HCT116 (cell line): ENCODE data around the gene KIF7. TPM values are rescaled to one million over a fixed set of nuclear protein-coding genes. Genes with fewer than 3 reads are reported as not detected.

ENCODE experiments used
- ATAC-seq: fragments of 200-7000 bp; cut with Tn5 transposase; 2 replicates; pipeline ENCODE4 v1.9.1; 2020; ENCODE audit warnings: mild to moderate bottlenecking, moderate library complexity
- BruUV-seq: library from RNA; stranded (reverse); fragments of 400-500 nt; replicated peaks from 2 replicates; lab custom pipeline; 2021; lab: Mats Ljungman, UMichigan
- CTCF ChIA-PET: fragments of 300-600 bp; sonication (Branson Sonifier 250); formaldehyde crosslinking; loops from one replicate; lab custom pipeline; 2021; ENCODE audit warnings: antibody characterized with exemption; lab: Charles Lee
- POLR2A ChIA-PET: fragments of 300-600, 350-600 bp; sonication (Branson Sonifier 250); formaldehyde crosslinking; loops from one replicate; lab custom pipeline; 2021; ENCODE audit warnings: antibody characterized with exemption; lab: Charles Lee
- RAD21 ChIA-PET, 2 experiments: fragments of 300-600 bp; sonication (Branson Sonifier 250); formaldehyde crosslinking; loops; one replicate each; lab custom pipeline; 2023; ENCODE audit warnings: low total read pairs in 2 of 2; ENCODE audit not compliant: uncharacterized antibody in 2 of 2, unreplicated experiment in 2 of 2, low non-redundant PET in 1 of 2; lab: Charles Lee
- DNase-seq: peaks from one replicate; pipeline ENCODE4 v3.0.0-alpha.2; 2010; ENCODE audit warnings: low read depth, low spot score
- H2AFZ ChIP-seq: fragments of 200-600 bp; shearing (Covaris generic), sonication (generic); 2 replicates; pipeline ENCODE4 v1.6.1; 2017; ENCODE audit warnings: low read depth, mixed run types, mixed read lengths, antibody characterized with exemption, low read length; ENCODE audit not compliant: poor library complexity, severe bottlenecking
- H3K27ac ChIP-seq: 2 replicates; pipeline ENCODE4 v1.5.1; 2012; ENCODE audit warnings: low read depth, low read length
- H3K27me3 ChIP-seq: fragments of 200-600 bp; sonication (generic); 2 replicates; pipeline ENCODE4 v1.6.1; 2016; ENCODE audit warnings: mixed run types, low read length, mixed read lengths; ENCODE audit not compliant: insufficient read depth
- H3K36me3 ChIP-seq, 2 experiments: fragments of 200-500 bp in 1 of 2; fragments of 200-600 bp in 1 of 2; sonication (Bioruptor generic) in 1 of 2; sonication (generic) in 1 of 2; 2 replicates each; pipeline versions ENCODE4 v1.5.1 to v1.6.1; 2014 to 2016; ENCODE audit warnings: low read length in 2 of 2, inconsistent platforms in 1 of 2, mixed read lengths in 1 of 2, mixed run types in 1 of 2; ENCODE audit not compliant: insufficient read depth in 2 of 2, control insufficient read depth in 1 of 2
- H3K4me1 ChIP-seq, 2 experiments: fragments of 200-600 bp in 1 of 2; sonication (generic) in 1 of 2; 2 replicates each; pipeline versions ENCODE4 v1.5.1 to v1.6.1; 2012 to 2017; ENCODE audit warnings: low read length in 2 of 2, inconsistent platforms in 1 of 2, mild to moderate bottlenecking in 1 of 2, mixed read lengths in 1 of 2, mixed run types in 1 of 2, moderate library complexity in 1 of 2; ENCODE audit not compliant: insufficient read depth in 2 of 2, control insufficient read depth in 1 of 2
- H3K4me2 ChIP-seq: fragments of 200-600 bp; sonication (generic); 2 replicates; pipeline ENCODE4 v1.6.1; 2017; ENCODE audit warnings: mixed run types, low read length, mixed read lengths
- H3K4me3 ChIP-seq, 2 experiments: fragments of 200-600 bp in 1 of 2; sonication (generic) in 1 of 2; replicated peaks in 1 of 2; 2 replicates each; pipeline ENCODE4 v1.5.1; 2011 to 2016; ENCODE audit warnings: low read length in 2 of 2, control low read depth in 1 of 2, low read depth in 1 of 2, mild to moderate bottlenecking in 1 of 2, mixed read lengths in 1 of 2, mixed run types in 1 of 2
- H3K79me2 ChIP-seq: fragments of 200-600 bp; sonication (generic); 2 replicates; pipeline ENCODE4 v1.6.1; 2017; ENCODE audit warnings: mild to moderate bottlenecking, mixed run types, low read length, moderate library complexity, mixed read lengths; ENCODE audit not compliant: insufficient read depth
- H3K9ac ChIP-seq: fragments of 200-600 bp; sonication (generic); 2 replicates; pipeline ENCODE4 v1.6.1; 2016; ENCODE audit warnings: low read length, mixed read lengths
- H3K9me2 ChIP-seq: fragments of 200-600 bp; sonication (generic), shearing (Covaris generic); 2 replicates; pipeline ENCODE4 v1.6.1; 2017; ENCODE audit warnings: mixed run types, mild to moderate bottlenecking, moderate library complexity; ENCODE audit not compliant: insufficient read depth
- H3K9me3 ChIP-seq, 2 experiments: fragments of 200-500 bp in 1 of 2; fragments of 200-600 bp in 1 of 2; sonication (Bioruptor generic) in 1 of 2; sonication (generic) in 1 of 2; 2 replicates each; pipeline ENCODE4 v1.6.1; 2014 to 2017; ENCODE audit warnings: low read length in 2 of 2, mixed read lengths in 2 of 2, inconsistent platforms in 1 of 2, low read depth in 1 of 2, mild to moderate bottlenecking in 1 of 2, mixed run types in 1 of 2, moderate library complexity in 1 of 2; ENCODE audit not compliant: control insufficient read depth in 1 of 2, insufficient read depth in 1 of 2
- H4K20me1 ChIP-seq: fragments of 200-600 bp; sonication (generic), shearing (Covaris generic); 2 replicates; pipeline ENCODE4 v1.6.1; 2017; ENCODE audit warnings: mixed run types, mild to moderate bottlenecking, moderate library complexity; ENCODE audit not compliant: insufficient read depth
- CTCF ChIP-seq, 3 experiments: fragments of 200-600 bp in 1 of 3; sonication (generic) in 1 of 3; IDR thresholded peaks in 2 of 3; conservative IDR thresholded peaks in 1 of 3; 2 replicates each; pipeline ENCODE4 v1.5.1; 2012 to 2017; ENCODE audit warnings: low read depth in 2 of 3, low read length in 2 of 3, antibody characterized with exemption in 1 of 3, borderline replicate concordance in 1 of 3, control low read depth in 1 of 3, mild to moderate bottlenecking in 1 of 3, mixed read lengths in 1 of 3, mixed run types in 1 of 3, moderate library complexity in 1 of 3; ENCODE audit not compliant: insufficient read depth in 1 of 3
- EGR1 ChIP-seq: IDR thresholded peaks from 2 replicates; pipeline ENCODE4 v1.6.1; 2012; ENCODE audit warnings: low read depth
- ELF1 ChIP-seq: IDR thresholded peaks from 2 replicates; pipeline ENCODE4 v1.6.1; 2012; ENCODE audit warnings: low read depth, borderline replicate concordance
- EZH2 ChIP-seq: fragments of 200-600 bp; sonication (generic); IDR thresholded peaks from 2 replicates; pipeline ENCODE4 v1.6.1; 2017; ENCODE audit warnings: antibody characterized with exemption, mixed run types
- EZH2phosphoT487 ChIP-seq: fragments of 200-600 bp; IDR thresholded peaks from 2 replicates; pipeline ENCODE4 v1.6.1; 2018; ENCODE audit warnings: antibody characterized with exemption, borderline replicate concordance
- FOSL1 ChIP-seq: IDR thresholded peaks from 2 replicates; pipeline ENCODE4 v1.6.1; 2012; ENCODE audit warnings: low read depth
- JUND ChIP-seq: IDR thresholded peaks from 2 replicates; pipeline ENCODE4 v1.6.1; 2012
- POLR2AphosphoS5 ChIP-seq: IDR thresholded peaks from 2 replicates; pipeline ENCODE4 v1.6.1; 2011; ENCODE audit warnings: mild to moderate bottlenecking, low read depth, low read length, moderate library complexity
- SRF ChIP-seq: IDR thresholded peaks from 2 replicates; pipeline ENCODE4 v1.6.1; 2012; ENCODE audit warnings: low read depth
- TCF7L2 ChIP-seq: IDR thresholded peaks from 2 replicates; pipeline ENCODE4 v1.7.0; 2011; ENCODE audit warnings: borderline replicate concordance, inconsistent platforms; ENCODE audit not compliant: insufficient read depth, insufficient read length; ENCODE audit errors: extremely low read depth
- YY1 ChIP-seq: IDR thresholded peaks from 2 replicates; pipeline ENCODE4 v1.6.1; 2011; ENCODE audit warnings: low read length, low read depth, moderate library complexity, mild to moderate bottlenecking; ENCODE audit not compliant: insufficient replicate concordance; ENCODE audit errors: extremely low read depth
- ZBTB33 ChIP-seq: IDR thresholded peaks from 2 replicates; pipeline ENCODE4 v1.6.1; 2011; ENCODE audit warnings: mild to moderate bottlenecking, low read length, moderate library complexity; ENCODE audit not compliant: insufficient replicate concordance; ENCODE audit errors: extremely low read depth
- intact Hi-C: fragments of 100-400 bp; cut with micrococcal nuclease; formaldehyde crosslinking; loops from 2 replicates; pipeline ENCODE4 v1.10.0; 2022
- total RNA-seq: library from RNA; stranded (reverse); gene quantifications from one replicate; pipeline ENCODE4 v1.2.1, GENCODE V29; 2021; ENCODE audit not compliant: unreplicated experiment
- TF ChIP-seq, protein P1 (sequence below): IDR thresholded peaks from 2 replicates; pipeline ENCODE4 v1.6.1; 2012
- TF ChIP-seq, protein P2 (sequence below): IDR thresholded peaks from 2 replicates; pipeline ENCODE4 v1.6.1; 2012; ENCODE audit warnings: low read depth

The KIF7 gene
- total RNA-seq, 1 experiment from 2014 or later = 0.12 TPM

DNA sequence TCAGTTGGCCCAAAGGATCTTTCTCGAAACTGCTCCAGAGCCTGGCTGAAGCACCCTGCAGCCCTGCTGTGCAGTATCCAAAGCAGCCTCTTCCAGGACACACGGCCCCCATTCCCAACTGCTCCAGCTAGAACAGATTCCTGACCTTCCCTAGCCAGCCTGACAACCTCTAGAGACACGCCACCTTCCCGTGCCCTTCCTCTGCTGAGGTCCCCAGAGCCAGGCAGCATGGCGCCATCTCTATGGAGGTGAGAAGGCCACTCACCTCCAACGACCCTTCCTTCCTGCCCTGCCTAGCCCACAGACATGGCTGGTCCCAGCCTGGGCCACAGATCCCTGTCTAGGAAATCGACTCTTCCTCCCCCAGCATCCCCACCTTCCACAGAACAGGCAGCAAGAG is 3.1 kb downstream of the KIF7 start:
- no peaks in the 10 kb centered on the region for H3K27me3 ChIP-seq
- no peaks in the 10 kb centered on the region for H3K9me3 ChIP-seq
- H3K27ac ChIP-seq = no peak overlapping the region
- intact Hi-C loops = no loop called here
- H2AFZ ChIP-seq = no peak overlapping the region
- CTCF ChIA-PET = no interaction called here
- no peaks in the 10 kb centered on the region for H3K36me3 ChIP-seq
- TF ChIP-seq, protein P1, sequence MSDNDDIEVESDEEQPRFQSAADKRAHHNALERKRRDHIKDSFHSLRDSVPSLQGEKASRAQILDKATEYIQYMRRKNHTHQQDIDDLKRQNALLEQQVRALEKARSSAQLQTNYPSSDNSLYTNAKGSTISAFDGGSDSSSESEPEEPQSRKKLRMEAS = no peak
- TF ChIP-seq FOSL1 = no peak
- TF ChIP-seq TCF7L2 = no peak
- TF ChIP-seq YY1 = no peak
- no peak for TF ChIP-seq EGR1
- no peak for TF ChIP-seq ELF1
- TF ChIP-seq JUND = no peak
- TF ChIP-seq, protein P2, sequence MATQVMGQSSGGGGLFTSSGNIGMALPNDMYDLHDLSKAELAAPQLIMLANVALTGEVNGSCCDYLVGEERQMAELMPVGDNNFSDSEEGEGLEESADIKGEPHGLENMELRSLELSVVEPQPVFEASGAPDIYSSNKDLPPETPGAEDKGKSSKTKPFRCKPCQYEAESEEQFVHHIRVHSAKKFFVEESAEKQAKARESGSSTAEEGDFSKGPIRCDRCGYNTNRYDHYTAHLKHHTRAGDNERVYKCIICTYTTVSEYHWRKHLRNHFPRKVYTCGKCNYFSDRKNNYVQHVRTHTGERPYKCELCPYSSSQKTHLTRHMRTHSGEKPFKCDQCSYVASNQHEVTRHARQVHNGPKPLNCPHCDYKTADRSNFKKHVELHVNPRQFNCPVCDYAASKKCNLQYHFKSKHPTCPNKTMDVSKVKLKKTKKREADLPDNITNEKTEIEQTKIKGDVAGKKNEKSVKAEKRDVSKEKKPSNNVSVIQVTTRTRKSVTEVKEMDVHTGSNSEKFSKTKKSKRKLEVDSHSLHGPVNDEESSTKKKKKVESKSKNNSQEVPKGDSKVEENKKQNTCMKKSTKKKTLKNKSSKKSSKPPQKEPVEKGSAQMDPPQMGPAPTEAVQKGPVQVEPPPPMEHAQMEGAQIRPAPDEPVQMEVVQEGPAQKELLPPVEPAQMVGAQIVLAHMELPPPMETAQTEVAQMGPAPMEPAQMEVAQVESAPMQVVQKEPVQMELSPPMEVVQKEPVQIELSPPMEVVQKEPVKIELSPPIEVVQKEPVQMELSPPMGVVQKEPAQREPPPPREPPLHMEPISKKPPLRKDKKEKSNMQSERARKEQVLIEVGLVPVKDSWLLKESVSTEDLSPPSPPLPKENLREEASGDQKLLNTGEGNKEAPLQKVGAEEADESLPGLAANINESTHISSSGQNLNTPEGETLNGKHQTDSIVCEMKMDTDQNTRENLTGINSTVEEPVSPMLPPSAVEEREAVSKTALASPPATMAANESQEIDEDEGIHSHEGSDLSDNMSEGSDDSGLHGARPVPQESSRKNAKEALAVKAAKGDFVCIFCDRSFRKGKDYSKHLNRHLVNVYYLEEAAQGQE = no peak
- no peak for TF ChIP-seq CTCF (IDR thresholded peaks at IDR 0.05 in 2 of 3, conservative IDR thresholded peaks at IDR 0.05 in 1 of 3; ENCODE audit: borderline replicate concordance in 1 of 3, insufficient read depth in 1 of 3, low read depth in 2 of 3, low read length in 2 of 3)
- TF ChIP-seq SRF = no peak
- no peak for TF ChIP-seq EZH2
- TF ChIP-seq EZH2phosphoT487 = no peak
- no peak for TF ChIP-seq ZBTB33
- TF ChIP-seq POLR2AphosphoS5 = no peak
- no peak overlapping the region for H3K4me3 ChIP-seq
- no peaks in the 10 kb centered on the region for H3K9me2 ChIP-seq
- no TSS peak for BruUV-seq
- POLR2A ChIA-PET = no interaction called here
- peaks cover 0 to 3% of the 10 kb centered on the region in 2 experiments; a peak in 2 of 4 replicates for H3K4me1 ChIP-seq
- no peak for DNase-seq
- no peak overlapping the region for H3K9ac ChIP-seq
- ATAC-seq = no peak
- no peaks in the 10 kb centered on the region for H4K20me1 ChIP-seq
- RAD21 ChIA-PET = no interaction called here
- no peak overlapping the region for H3K4me2 ChIP-seq
- H3K79me2 ChIP-seq = no peaks in the 10 kb centered on the region
